LNCaP clone FGC (cell line): ENCODE data around the gene SBF2.
"Not testable (repeated sequence)": the region's sequence is repeated elsewhere in the genome, so short reads cannot be mapped to it uniquely, and the experiment has no call there.

ENCODE experiments used
- DNase-seq: peaks from one replicate; pipeline ENCODE4 v3.0.0-alpha.2; 2011; ENCODE audit warnings: low read depth
- H3K4me3 ChIP-seq: 2 replicates; pipeline ENCODE4 v1.5.1; 2011; ENCODE audit warnings: mild to moderate bottlenecking, low read depth, low read length, control low read depth
- TF ChIP-seq, protein P1 (sequence below): IDR thresholded peaks from 2 replicates; pipeline ENCODE4 v1.5.1; 2012; ENCODE audit warnings: mild to moderate bottlenecking; ENCODE audit not compliant: control insufficient read depth, insufficient read depth; ENCODE audit errors: extremely low read depth

The SBF2 gene

DNA sequence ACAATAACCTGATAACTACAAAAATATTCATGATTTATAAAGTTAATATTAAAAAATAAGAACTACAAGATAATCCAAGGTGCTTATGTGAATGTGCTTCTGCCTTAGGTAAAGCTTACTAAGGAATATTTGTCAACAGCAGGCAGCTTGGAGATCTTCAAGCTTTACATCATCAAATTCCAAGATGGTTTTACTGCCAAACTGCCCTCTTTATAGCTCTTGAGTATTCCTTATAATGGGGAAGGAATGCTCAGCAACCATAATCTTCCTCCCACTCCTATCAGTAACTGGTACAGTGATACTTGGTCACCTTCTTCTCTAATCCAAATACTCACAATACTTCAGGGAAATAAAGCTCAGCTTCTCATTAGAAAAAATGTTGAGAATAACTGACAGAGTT lies 30.1 kb downstream of the SBF2 start:
- TF ChIP-seq, protein P1, sequence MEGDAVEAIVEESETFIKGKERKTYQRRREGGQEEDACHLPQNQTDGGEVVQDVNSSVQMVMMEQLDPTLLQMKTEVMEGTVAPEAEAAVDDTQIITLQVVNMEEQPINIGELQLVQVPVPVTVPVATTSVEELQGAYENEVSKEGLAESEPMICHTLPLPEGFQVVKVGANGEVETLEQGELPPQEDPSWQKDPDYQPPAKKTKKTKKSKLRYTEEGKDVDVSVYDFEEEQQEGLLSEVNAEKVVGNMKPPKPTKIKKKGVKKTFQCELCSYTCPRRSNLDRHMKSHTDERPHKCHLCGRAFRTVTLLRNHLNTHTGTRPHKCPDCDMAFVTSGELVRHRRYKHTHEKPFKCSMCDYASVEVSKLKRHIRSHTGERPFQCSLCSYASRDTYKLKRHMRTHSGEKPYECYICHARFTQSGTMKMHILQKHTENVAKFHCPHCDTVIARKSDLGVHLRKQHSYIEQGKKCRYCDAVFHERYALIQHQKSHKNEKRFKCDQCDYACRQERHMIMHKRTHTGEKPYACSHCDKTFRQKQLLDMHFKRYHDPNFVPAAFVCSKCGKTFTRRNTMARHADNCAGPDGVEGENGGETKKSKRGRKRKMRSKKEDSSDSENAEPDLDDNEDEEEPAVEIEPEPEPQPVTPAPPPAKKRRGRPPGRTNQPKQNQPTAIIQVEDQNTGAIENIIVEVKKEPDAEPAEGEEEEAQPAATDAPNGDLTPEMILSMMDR = no peak
- no peak for DNase-seq
- H3K4me3 ChIP-seq = no peak overlapping the region

DNA sequence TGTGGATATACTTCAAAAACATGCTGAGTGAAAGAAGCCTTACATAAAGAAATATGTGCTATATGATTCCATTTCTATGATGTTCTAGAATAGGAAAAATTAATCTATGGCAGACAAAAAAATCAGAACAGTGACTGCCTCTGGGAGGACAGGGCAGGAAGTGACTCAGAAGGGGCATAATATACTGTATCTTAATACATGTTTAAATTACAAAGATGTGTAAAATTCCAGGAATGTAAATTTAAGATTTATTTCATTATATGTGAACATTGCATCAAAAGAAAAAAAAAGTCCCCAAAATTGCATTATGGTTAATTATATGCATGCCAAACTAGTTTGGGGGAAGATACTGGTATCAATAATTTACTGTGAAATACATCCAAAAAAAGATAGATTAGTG lies 32.2 kb downstream of the SBF2 start:
- DNase-seq = no peak
- TF ChIP-seq, protein P1 = no peak
- H3K4me3 ChIP-seq = no peak overlapping the region

DNA sequence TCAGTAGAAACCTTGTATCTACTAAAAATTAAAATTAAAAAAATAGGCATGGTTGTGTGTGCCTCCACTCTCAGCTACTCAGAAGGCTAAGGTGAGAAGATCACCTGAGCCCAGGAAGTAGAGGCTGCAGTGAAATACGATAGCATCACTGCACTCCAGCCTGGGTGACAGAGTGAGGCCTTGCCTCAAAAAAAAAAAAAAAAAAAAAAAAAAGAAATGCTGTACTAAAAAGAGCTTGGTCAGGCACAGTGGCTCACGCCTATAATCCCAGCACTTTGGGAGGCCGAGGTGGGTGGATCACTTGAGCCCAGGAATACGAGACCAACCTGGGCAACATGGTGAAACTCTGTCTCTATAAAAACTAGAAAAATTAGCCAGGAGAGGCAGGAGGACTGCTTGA lies 36.5 kb downstream of the SBF2 start:
- no peak overlapping the region for H3K4me3 ChIP-seq
- TF ChIP-seq, protein P1 = no peak
- no peak for DNase-seq

DNA sequence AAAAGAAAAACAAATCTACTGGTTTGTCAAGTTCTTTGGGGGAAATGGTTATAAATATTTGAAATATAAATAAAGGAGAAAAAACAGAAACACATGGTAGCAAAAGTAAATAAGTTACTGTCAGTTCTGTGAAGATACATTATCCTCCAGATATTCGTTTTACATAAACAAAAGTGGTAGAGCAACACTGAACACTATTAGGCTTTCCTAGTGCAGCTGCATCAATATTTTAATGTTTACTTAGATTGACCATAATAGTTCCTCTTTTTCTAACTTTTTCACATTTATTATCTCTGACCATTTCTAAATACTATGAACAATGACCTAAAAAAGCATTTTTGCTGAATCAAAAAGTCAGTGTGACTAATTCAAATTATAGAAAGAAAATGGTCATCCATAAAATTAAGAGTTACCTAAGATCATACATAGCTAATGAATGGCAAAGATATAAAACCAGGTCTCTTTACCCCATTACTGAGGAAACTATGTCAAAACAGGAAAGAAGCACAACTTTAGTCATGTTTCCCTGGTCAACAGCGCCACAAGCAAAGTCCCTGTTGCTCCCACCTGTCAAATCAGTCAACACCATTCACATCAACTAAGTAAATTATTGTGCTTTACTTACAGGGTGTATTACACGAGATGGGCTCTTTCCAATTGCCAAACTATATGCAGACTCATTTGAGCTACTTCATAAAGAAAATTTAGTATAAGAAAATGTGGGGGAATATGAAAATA lies 38.5 kb downstream of the SBF2 start:
- no peak for DNase-seq
- no peak overlapping the region for H3K4me3 ChIP-seq
- TF ChIP-seq, protein P1 = no peak

DNA sequence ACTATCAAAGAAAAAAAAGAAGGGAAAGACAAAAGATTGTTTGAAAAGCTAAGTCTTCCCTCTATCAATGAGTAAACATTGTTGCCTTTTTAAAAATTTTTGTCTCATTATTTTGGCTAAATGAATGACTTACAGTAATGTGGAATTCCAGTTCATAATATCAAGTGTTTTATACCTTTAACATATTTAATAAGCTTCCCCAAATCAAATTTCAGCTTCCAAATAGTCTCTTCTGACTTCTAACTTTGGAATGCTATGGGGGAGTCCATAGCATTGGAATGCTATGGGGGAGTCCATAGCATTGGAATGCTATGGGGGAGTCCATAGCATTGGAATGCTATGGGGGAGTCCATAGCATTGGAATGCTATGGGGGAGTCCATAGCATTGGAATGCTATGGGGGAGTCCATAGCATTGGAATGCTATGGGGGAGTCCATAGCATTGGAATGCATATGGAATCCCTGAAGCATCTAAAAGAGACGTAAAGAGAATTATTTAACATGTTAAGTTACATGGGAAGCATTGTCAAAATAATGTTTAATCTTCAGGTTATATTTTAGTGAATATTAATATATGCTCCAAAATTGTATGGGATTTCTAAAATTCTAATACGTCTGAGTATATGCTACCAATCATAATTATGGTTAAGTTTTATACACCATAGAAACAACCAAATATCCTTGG lies 44.4 kb downstream of the SBF2 start:
- H3K4me3 ChIP-seq = not testable (repeated sequence)

DNA sequence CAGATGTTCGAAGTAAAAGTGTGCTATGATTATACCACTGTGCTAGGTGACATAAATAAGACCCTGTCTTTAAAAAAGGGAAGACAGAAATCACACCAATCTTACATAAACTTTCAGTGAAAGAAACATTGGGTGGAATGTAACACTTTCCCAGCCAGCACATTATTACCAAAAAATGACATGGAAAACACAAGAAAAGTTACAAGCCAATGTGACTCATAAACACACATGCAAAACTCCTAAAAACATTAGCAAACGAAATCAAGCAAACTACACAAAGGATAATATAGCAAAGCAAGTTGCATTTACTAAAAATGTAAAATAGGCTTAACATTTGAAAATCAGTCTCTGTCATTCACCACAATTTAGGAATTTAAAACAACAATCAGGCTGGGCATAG lies 47.0 kb downstream of the SBF2 start:
- DNase-seq = no peak
- TF ChIP-seq, protein P1 = no peak
- H3K4me3 ChIP-seq = no peak overlapping the region

More for the DNA sequence above, 44.4 kb downstream of the SBF2 start:
- DNase-seq = not testable (repeated sequence)

DNA sequence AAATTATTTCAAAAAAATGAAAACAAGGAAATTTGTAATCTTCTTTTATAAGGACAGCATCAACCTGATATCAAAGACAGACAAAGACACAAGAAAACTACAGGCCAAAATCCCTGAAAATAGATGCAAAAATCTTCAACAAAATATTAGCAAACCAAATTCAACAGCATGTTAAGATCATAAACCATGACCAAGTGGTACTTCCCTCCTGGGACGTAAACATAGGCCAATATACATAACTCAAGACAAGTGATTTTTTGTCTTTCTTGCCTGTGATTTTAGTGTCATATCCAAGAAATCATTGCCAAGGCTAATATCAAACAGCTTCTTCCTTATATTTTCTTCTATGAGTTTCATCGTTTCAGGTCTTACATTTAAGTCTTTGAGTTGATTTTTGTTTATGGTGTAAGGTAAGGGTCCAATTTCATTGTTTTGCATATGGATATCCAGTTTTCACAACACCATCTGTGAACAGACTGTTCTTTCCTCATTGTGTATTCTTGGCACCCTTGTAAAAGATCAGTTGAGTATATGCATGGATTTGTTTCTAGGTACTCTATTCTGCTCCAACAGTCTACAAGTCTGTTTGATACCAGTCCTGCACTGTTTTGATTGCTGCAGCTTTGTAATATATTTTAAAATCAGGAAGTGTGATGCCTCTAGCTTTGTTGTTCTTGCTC lies 50.0 kb downstream of the SBF2 start:
- DNase-seq = no peak
- TF ChIP-seq, protein P1 = no peak
- H3K4me3 ChIP-seq = no peak overlapping the region
